K562 (cell line): ENCODE results near the gene ZPR1. TPM values are rescaled to one million over a fixed set of nuclear protein-coding genes. Genes with fewer than 3 reads are reported as not detected.

Source experiments
- BHLHE40 ChIP-seq: IDR thresholded peaks from 2 replicates; pipeline ENCODE4 v1.6.1; 2011; ENCODE audit warnings: low read length, improper control_type of control experiment
- BRD9 ChIP-seq: fragments of 450-650 bp; IDR thresholded peaks from 2 replicates; pipeline ENCODE4 v1.6.1; 2018; ENCODE audit warnings: low read depth; ENCODE audit not compliant: partially characterized antibody
- CEBPG ChIP-seq, 3 experiments: fragments of 200-800 bp in 1 of 3; sonication (Bioruptor generic) in 1 of 3; sonication (generic) in 1 of 3; formaldehyde crosslinking in 1 of 3; IDR thresholded peaks in 2 of 3; conservative IDR thresholded peaks in 1 of 3; 2 replicates each; pipeline versions ENCODE4 v1.6.1 to v1.8.0; 2016 to 2022; ENCODE audit warnings: missing compliant biosample characterization in 2 of 3, missing genetic modification characterization in 2 of 3, mild to moderate bottlenecking in 1 of 3, missing genetic modification reagents in 1 of 3
- EP400 ChIP-seq: fragments of 450-650 bp; IDR thresholded peaks from 2 replicates; pipeline ENCODE4 v1.6.1; 2017; ENCODE audit warnings: antibody characterized with exemption, mild to moderate bottlenecking, moderate library complexity
- FOXK2 ChIP-seq, 2 experiments: fragments of 450-650 bp; IDR thresholded peaks in 1 of 2; conservative IDR thresholded peaks in 1 of 2; 2 replicates each; pipeline ENCODE4 v1.6.1; 2016; ENCODE audit warnings: low read depth in 2 of 2, mild to moderate bottlenecking in 1 of 2
- HDAC6 ChIP-seq: IDR thresholded peaks from 2 replicates; pipeline ENCODE4 v1.6.1; 2012; ENCODE audit warnings: low read depth, mild to moderate bottlenecking, control low read depth, inconsistent platforms, low read length, moderate library complexity
- IFI16 ChIP-seq: fragments of 250-450 bp; sonication (Bioruptor Pico); IDR thresholded peaks from 2 replicates; pipeline ENCODE4 v2.1.2; 2022; ENCODE audit warnings: mild to moderate bottlenecking, inconsistent platforms
- L3MBTL2 ChIP-seq: fragments of 450-650 bp; IDR thresholded peaks from 2 replicates; pipeline ENCODE4 v1.6.1; 2016; ENCODE audit warnings: mild to moderate bottlenecking, moderate library complexity
- MCM5 ChIP-seq: fragments of 450-650 bp; IDR thresholded peaks from 2 replicates; pipeline ENCODE4 v1.6.1; 2016; ENCODE audit warnings: low read depth
- PRMT5 ChIP-seq: sonication (generic); formaldehyde crosslinking; IDR thresholded peaks from 2 replicates; pipeline ENCODE4 v1.5.0; 2020; ENCODE audit warnings: missing genetic modification reagents
- RBM15 ChIP-seq: fragments of 200-400 bp; formaldehyde crosslinking; IDR thresholded peaks from 2 replicates; pipeline ENCODE4 v1.6.1; 2018; ENCODE audit warnings: mild to moderate bottlenecking, low read length, moderate library complexity; ENCODE audit not compliant: insufficient read depth
- SLC30A9 ChIP-seq: fragments of 250-450 bp; sonication (Bioruptor Pico); IDR thresholded peaks from 2 replicates; pipeline ENCODE4 v1.8.0; 2022; ENCODE audit warnings: mild to moderate bottlenecking, moderate library complexity
- SMARCE1 ChIP-seq: fragments of 450-650 bp; IDR thresholded peaks from 2 replicates; pipeline ENCODE4 v1.7.1; 2016; ENCODE audit warnings: mild to moderate bottlenecking
- TAF9B ChIP-seq: fragments of 450-650 bp; IDR thresholded peaks from 2 replicates; pipeline ENCODE4 v1.6.1; 2018; ENCODE audit warnings: mild to moderate bottlenecking; ENCODE audit not compliant: partially characterized antibody
- TBL1XR1 ChIP-seq, 2 experiments: IDR thresholded peaks; 2 replicates each; pipeline ENCODE4 v1.6.1; 2012; ENCODE audit warnings: improper control_type of control experiment in 2 of 2, low read length in 2 of 2, mild to moderate bottlenecking in 1 of 2
- TRIM28 ChIP-seq: fragments of 450-650 bp; IDR thresholded peaks from 2 replicates; pipeline ENCODE4 v1.6.1; 2017
- ZNF23 ChIP-seq: fragments of 250-450 bp; sonication (Bioruptor Pico); IDR thresholded peaks from 2 replicates; pipeline ENCODE4 v1.4.0; 2020; ENCODE audit warnings: mild to moderate bottlenecking
- polyA plus RNA-seq, 8 experiments: library from polyadenylated mRNA; depleted of rRNA in 4 of 8; stranded (reverse) in 5 of 8; unstranded in 3 of 8; fragments of >200 nt; fragmentation: Nextera tagmentation in 2 of 8; fragmentation: Illumina TruSeq in 1 of 8; extraction: Ambion mirVana in 2 of 8; extraction: Trizol in 1 of 8; gene quantifications; 2 replicates each; pipeline versions ENCODE4 v1.2.1 to v1.2.3, GENCODE V29; 2011 to 2014; ENCODE audit warnings: inconsistent platforms in 1 of 8, missing spikeins in 1 of 8
- total RNA-seq, 7 experiments: library from RNA; depleted of rRNA in 6 of 7; stranded (reverse); fragments of >200 nt in 6 of 7; fragmentation: Illumina TruSeq in 2 of 7; extraction: Trizol in 2 of 7; gene quantifications; 2 replicates each; pipeline versions ENCODE4 v1.2.1 to v1.2.3, GENCODE V29; 2011 to 2021; ENCODE audit warnings: low replicate concordance in 1 of 7
- TF ChIP-seq, protein P1 (sequence below), 2 experiments: IDR thresholded peaks; 2 replicates each; pipeline ENCODE4 v1.6.1; 2011; ENCODE audit warnings: borderline replicate concordance in 1 of 2, control low read depth in 1 of 2, low read depth in 1 of 2, low read length in 1 of 2, mild to moderate bottlenecking in 1 of 2, mixed read lengths in 1 of 2, moderate library complexity in 1 of 2; ENCODE audit not compliant: insufficient read depth in 1 of 2, insufficient read length in 1 of 2, poor library complexity in 1 of 2, severe bottlenecking in 1 of 2; ENCODE audit errors: extremely low read depth in 1 of 2
- TF ChIP-seq, protein P2 (sequence below): fragments of 450-650 bp; IDR thresholded peaks from 2 replicates; pipeline ENCODE4 v1.7.0; 2016; ENCODE audit warnings: borderline replicate concordance
- TF ChIP-seq, protein P3 (sequence below): sonication (generic); formaldehyde crosslinking; IDR thresholded peaks from 2 replicates; pipeline ENCODE4 v1.8.0; 2022; ENCODE audit warnings: mild to moderate bottlenecking, missing genetic modification reagents
- TF ChIP-seq, protein P4 (sequence below): IDR thresholded peaks from 2 replicates; pipeline ENCODE4 v1.6.1; 2011; ENCODE audit not compliant: insufficient read length; ENCODE audit errors: extremely low read depth

Gene ZPR1
- total and polyA plus RNA-seq, 9 of the 15 experiments (the other 6 are each of a cell fraction or from before 2014, with no cell fraction given): 13.0 to 120 (median 83.8) TPM

DNA sequence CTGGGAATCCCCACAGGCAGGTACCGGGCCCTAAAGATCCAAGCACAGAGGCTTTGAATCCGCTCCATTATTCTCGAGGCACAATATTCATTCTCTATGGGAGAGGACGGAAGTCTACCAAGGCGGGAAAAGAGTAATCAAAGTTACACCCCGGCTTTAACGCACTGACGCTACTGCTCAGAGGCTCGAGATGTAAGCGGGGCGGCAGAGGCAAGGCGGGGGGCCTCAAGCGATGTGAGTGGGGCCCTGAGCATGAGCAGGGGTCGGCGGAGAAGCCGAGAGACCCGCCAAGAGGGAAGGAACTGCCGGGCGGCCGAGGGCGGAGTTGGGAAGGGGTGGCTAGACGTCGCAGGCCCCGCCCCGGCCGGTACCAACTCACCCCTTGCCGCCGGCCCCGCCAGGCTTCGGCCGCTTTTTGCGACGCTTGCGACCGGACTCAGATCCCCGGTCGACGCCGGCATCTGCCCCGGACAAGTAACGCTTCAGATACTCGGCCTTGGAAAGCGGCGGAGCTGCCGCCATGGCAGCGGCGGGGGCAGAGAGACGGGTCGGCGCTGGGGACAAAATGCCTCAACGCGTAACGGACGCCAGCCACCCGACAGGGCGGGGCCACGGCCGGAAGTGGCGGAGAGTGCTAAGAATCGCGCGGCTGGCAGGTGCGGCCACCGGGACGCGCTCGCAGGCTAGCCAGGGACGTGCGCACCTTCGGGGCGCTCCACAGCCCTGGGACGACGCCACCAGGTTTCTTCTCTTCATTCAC lies 15.2 kb downstream of the ZPR1 start, which contains the start of gene BUD13 (continued):
- TF ChIP-seq PRMT5 (CRISPR knock-in tag) (no peak), RBM15 (no peak), TAF9B (peak; percentile 82), TRIM28 (no peak), HDAC6 (peak; percentile 79; the same call in 1 of the 2 replicates), SMARCE1 (no peak), IFI16 (no peak), CEBPG (CRISPR knock-in tag; IDR thresholded peaks at IDR 0.05) (no peak), CEBPG (tag; conservative IDR thresholded peaks at IDR 0.05 in 1 of 2, IDR thresholded peaks at IDR 0.05 in 1 of 2) (no peak), SLC30A9 (CRISPR knock-in tag) (no peak), BHLHE40 (peak; percentile 78), L3MBTL2 (peak; percentile 59; the same call in 1 of the 2 replicates), EP400 (peak; percentile 93), FOXK2 (conservative IDR thresholded peaks at IDR 0.05 in 1 of 2, IDR thresholded peaks at IDR 0.05 in 1 of 2; ENCODE audit: low read depth in 2 of 2) (peak; percentile 18 to 77; a peak in 1 of 4 replicates), BRD9 (peak; percentile 19), ZNF23 (CRISPR knock-in tag) (no peak), MCM5 (no peak), TBL1XR1 (IDR thresholded peaks at IDR 0.05; ENCODE audit: low read length in 2 of 2) (no peak)
- TF ChIP-seq, protein P1, sequence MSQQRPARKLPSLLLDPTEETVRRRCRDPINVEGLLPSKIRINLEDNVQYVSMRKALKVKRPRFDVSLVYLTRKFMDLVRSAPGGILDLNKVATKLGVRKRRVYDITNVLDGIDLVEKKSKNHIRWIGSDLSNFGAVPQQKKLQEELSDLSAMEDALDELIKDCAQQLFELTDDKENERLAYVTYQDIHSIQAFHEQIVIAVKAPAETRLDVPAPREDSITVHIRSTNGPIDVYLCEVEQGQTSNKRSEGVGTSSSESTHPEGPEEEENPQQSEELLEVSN (IDR thresholded peaks at IDR 0.05; ENCODE audit: borderline replicate concordance in 1 of 2, extremely low read depth in 1 of 2, insufficient read depth in 1 of 2, insufficient read length in 1 of 2, low read depth in 1 of 2, low read length in 1 of 2, poor library complexity in 1 of 2, severe bottlenecking in 1 of 2): peak; percentile 86 to 95
- TF ChIP-seq, protein P2, sequence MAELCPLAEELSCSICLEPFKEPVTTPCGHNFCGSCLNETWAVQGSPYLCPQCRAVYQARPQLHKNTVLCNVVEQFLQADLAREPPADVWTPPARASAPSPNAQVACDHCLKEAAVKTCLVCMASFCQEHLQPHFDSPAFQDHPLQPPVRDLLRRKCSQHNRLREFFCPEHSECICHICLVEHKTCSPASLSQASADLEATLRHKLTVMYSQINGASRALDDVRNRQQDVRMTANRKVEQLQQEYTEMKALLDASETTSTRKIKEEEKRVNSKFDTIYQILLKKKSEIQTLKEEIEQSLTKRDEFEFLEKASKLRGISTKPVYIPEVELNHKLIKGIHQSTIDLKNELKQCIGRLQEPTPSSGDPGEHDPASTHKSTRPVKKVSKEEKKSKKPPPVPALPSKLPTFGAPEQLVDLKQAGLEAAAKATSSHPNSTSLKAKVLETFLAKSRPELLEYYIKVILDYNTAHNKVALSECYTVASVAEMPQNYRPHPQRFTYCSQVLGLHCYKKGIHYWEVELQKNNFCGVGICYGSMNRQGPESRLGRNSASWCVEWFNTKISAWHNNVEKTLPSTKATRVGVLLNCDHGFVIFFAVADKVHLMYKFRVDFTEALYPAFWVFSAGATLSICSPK: no peak
- TF ChIP-seq, protein P3, sequence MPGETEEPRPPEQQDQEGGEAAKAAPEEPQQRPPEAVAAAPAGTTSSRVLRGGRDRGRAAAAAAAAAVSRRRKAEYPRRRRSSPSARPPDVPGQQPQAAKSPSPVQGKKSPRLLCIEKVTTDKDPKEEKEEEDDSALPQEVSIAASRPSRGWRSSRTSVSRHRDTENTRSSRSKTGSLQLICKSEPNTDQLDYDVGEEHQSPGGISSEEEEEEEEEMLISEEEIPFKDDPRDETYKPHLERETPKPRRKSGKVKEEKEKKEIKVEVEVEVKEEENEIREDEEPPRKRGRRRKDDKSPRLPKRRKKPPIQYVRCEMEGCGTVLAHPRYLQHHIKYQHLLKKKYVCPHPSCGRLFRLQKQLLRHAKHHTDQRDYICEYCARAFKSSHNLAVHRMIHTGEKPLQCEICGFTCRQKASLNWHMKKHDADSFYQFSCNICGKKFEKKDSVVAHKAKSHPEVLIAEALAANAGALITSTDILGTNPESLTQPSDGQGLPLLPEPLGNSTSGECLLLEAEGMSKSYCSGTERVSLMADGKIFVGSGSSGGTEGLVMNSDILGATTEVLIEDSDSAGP (CRISPR knock-in tag): peak; percentile 49; the same call in 1 of the 2 replicates
- TF ChIP-seq, protein P4, sequence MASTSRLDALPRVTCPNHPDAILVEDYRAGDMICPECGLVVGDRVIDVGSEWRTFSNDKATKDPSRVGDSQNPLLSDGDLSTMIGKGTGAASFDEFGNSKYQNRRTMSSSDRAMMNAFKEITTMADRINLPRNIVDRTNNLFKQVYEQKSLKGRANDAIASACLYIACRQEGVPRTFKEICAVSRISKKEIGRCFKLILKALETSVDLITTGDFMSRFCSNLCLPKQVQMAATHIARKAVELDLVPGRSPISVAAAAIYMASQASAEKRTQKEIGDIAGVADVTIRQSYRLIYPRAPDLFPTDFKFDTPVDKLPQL: no peak
